Measurements from ENCODE around the gene PTPRR.

The PTPRR gene

DNA sequence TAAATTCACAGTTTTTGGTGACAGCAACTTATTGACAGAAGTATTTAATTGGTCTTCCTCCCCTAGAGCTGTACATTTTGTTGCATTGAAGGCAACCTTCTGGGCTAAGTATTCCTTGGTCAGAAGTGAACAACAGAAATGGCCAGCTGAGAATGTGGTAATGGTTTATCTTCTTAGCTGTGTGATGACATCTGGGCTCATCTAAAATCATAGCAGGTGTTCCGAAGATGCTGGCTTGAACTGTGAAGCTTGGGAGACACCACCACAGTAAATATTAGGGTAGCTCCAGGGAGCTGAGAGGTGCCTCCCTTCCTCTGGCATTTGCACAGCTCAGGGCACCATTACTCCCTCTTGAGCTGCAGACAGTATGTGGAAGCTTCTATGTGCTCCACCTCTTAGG is 279.6 kb downstream of the PTPRR start:
- CTCF ChIA-PET: interaction anchor here (0.5 kb wide), 1 partner anchor 30 kb away, joined by 5 read pairs; no protein-coding TSS in a partner anchor

DNA sequence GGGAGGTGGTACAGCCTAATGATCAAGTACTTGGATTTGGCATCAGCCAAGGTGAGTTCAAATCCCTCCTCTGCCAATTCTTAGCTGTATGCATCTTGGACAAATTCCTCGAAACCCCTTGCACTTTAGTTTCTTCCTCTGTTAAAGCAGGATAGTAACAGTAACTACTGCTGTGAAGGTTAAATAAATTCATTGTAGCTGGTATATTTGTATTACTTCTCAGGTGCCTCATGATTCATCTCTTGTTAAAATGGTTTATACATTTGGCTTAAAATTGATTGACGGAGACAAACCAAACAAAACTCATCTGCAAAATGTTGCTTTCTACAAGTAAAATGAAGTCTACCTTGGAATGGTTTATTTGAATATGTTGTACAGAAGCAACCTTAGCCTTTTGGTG is 281.0 kb downstream of the PTPRR start:
- TF ChIP-seq TARDBP (IDR thresholded peaks at IDR 0.05) (no peak), CTBP1 (IDR thresholded peaks at IDR 0.05; ENCODE audit: borderline replicate concordance) (no peak), BHLHE40 (IDR thresholded peaks at IDR 0.05; ENCODE audit: borderline replicate concordance) (no peak), ELF4 (IDR thresholded peaks at IDR 0.05) (no peak), SUZ12 (IDR thresholded peaks at IDR 0.05) (no peak), L3MBTL2 (conservative IDR thresholded peaks at IDR 0.05) (no peak), FOXA1 (IDR thresholded peaks at IDR 0.05) (no peak), HDGF (IDR thresholded peaks at IDR 0.05; ENCODE audit: borderline replicate concordance) (no peak), ZNF384 (IDR thresholded peaks at IDR 0.05) (no peak), LEF1 (IDR thresholded peaks at IDR 0.05; ENCODE audit: borderline replicate concordance) (no peak), NFRKB (IDR thresholded peaks at IDR 0.05) (no peak), ARNT (IDR thresholded peaks at IDR 0.05) (no peak)
- POLR2A ChIA-PET: no interaction called here
- CTCF ChIA-PET: no interaction called here
- DNase-seq (ENCODE audit: extremely low spot score): no peak

More for the DNA sequence above, 279.6 kb downstream of the PTPRR start:
- DNase-seq (ENCODE audit: extremely low spot score): no peak
- POLR2A ChIA-PET: no interaction called here
- TF ChIP-seq ARNT (IDR thresholded peaks at IDR 0.05) (no peak), FOXA1 (IDR thresholded peaks at IDR 0.05) (no peak), L3MBTL2 (conservative IDR thresholded peaks at IDR 0.05) (no peak), ELF4 (IDR thresholded peaks at IDR 0.05) (no peak), CTBP1 (IDR thresholded peaks at IDR 0.05; ENCODE audit: borderline replicate concordance) (no peak), SP1 (IDR thresholded peaks at IDR 0.05) (no peak), ZNF384 (IDR thresholded peaks at IDR 0.05) (no peak), BHLHE40 (IDR thresholded peaks at IDR 0.05; ENCODE audit: borderline replicate concordance) (no peak), SUZ12 (IDR thresholded peaks at IDR 0.05) (no peak)
- TF ChIP-seq, protein P1, sequence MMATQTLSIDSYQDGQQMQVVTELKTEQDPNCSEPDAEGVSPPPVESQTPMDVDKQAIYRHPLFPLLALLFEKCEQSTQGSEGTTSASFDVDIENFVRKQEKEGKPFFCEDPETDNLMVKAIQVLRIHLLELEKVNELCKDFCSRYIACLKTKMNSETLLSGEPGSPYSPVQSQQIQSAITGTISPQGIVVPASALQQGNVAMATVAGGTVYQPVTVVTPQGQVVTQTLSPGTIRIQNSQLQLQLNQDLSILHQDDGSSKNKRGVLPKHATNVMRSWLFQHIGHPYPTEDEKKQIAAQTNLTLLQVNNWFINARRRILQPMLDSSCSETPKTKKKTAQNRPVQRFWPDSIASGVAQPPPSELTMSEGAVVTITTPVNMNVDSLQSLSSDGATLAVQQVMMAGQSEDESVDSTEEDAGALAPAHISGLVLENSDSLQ (IDR thresholded peaks at IDR 0.05): no peak

DNA sequence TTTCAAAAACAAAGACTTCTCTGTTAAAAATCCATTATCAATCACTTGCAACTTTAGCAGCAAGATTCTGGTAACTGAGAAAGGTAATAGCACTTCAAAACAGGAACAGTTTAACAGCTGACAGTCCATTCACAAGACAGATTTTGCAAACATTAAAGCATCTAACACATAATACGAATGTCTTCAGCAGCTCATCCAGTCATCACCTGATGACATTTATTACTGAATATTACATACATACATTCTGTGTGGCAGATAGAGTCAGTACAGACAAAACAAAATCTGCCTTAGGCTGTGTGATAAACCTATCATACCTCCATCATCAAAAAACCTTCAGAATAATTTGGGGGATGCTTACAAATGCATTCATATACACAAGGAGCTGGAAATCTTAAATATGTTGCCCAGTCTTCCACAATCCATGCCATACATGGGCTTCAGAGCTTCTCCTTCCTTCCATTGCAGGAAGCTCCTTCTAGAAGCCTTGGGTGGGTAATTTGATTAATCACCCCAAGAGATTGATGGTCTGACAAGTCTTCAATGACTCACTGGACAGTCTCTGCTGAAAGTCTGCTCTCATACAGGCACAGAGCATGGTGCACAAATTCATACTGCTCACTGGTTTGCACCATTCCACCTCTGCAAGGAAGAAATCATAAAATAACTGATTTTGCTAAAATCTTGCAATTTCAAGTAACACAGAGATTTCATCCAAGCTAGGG is 281.7 kb downstream of the PTPRR start:
- ChIA-PET POLR2A (no interaction called here), CTCF (no interaction called here)
- DNase-seq (ENCODE audit: extremely low spot score): no peak
- TF ChIP-seq HDGF (IDR thresholded peaks at IDR 0.05; ENCODE audit: borderline replicate concordance): no peak

DNA sequence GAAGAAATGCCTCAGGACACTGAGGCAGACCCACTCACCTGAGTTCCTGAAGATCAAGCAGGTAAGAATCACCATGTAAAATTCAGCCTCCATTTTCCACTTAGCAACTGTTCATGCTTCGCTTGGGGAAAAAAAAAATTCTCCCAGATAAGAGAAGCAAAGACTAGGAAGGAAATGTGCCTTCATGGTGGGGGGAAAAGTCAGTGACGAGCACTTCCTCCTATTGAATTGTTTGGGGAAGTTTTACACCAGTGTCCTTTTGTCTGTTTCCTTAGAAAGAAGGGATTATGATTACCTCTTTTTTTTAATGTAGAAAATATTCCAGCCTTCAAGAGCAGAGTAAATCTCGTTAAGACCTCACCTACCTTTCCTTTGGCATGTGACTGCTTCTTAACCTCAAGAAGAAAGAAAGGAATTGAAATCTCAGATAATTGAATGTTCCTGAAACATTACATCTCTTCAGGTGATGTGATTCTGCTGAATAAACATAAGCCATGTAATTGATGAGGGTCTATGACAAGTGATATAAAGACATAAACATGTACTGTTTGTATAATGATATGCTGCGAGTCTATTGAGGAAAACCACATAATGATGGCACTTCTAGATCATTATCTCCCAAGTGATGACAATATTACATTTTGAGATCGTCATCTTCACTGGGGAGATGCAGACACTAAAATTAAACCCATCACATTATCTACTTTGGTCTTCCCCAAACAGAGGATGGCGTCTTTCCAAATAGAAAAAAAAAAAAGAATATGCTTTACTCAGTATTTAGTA is 283.0 kb downstream of the PTPRR start, which contains the start of gene PTPRB:
Gene PTPRB (minus strand): TSS at position 127 of the 783 bp plus-strand sequence. CDS start 34 bp downstream, at position 93.
- CTCF ChIA-PET: no interaction called here
- DNase-seq (ENCODE audit: extremely low spot score): no peak
- POLR2A ChIA-PET: no interaction called here
- TF ChIP-seq CTBP1 (IDR thresholded peaks at IDR 0.05; ENCODE audit: borderline replicate concordance) (no peak), LEF1 (IDR thresholded peaks at IDR 0.05; ENCODE audit: borderline replicate concordance) (no peak), HDGF (IDR thresholded peaks at IDR 0.05; ENCODE audit: borderline replicate concordance) (no peak), BHLHE40 (IDR thresholded peaks at IDR 0.05; ENCODE audit: borderline replicate concordance) (no peak), SP1 (IDR thresholded peaks at IDR 0.05) (no peak), FOXM1 (IDR thresholded peaks at IDR 0.05; ENCODE audit: borderline replicate concordance) (no peak), SUZ12 (IDR thresholded peaks at IDR 0.05) (no peak), ELF4 (IDR thresholded peaks at IDR 0.05) (no peak), FOXK2 (IDR thresholded peaks at IDR 0.05) (no peak), FOXA1 (IDR thresholded peaks at IDR 0.05) (no peak), TARDBP (IDR thresholded peaks at IDR 0.05) (no peak), ZNF384 (IDR thresholded peaks at IDR 0.05) (no peak), L3MBTL2 (conservative IDR thresholded peaks at IDR 0.05) (no peak), NFRKB (IDR thresholded peaks at IDR 0.05) (no peak), ARNT (IDR thresholded peaks at IDR 0.05) (no peak)
- TF ChIP-seq, protein P1 (IDR thresholded peaks at IDR 0.05): no peak

DNA sequence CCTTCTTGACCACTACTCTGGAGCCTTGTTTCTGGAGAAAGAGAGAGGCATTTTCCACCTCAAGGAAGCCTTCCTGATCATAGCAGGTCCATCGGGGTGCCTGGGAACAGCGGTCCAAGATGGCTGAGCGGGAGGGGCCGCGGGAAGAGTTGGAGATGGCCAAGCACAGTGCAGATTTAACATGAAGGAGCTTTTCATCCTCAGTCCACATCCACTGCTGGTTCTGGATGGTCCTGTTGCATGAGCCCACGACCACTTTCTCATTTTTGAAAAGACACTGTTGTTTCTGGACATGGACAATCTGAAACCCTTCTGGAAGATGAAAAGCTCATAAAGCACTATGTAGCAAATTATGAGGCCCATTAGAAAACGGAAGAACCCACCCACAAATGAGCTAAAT is 284.8 kb downstream of the PTPRR start:
- ChIA-PET POLR2A (no interaction called here), CTCF (no interaction called here)
- TF ChIP-seq ELF4 (IDR thresholded peaks at IDR 0.05) (no peak), NFRKB (IDR thresholded peaks at IDR 0.05) (no peak)
- no peak for DNase-seq (ENCODE audit: extremely low spot score)

DNA sequence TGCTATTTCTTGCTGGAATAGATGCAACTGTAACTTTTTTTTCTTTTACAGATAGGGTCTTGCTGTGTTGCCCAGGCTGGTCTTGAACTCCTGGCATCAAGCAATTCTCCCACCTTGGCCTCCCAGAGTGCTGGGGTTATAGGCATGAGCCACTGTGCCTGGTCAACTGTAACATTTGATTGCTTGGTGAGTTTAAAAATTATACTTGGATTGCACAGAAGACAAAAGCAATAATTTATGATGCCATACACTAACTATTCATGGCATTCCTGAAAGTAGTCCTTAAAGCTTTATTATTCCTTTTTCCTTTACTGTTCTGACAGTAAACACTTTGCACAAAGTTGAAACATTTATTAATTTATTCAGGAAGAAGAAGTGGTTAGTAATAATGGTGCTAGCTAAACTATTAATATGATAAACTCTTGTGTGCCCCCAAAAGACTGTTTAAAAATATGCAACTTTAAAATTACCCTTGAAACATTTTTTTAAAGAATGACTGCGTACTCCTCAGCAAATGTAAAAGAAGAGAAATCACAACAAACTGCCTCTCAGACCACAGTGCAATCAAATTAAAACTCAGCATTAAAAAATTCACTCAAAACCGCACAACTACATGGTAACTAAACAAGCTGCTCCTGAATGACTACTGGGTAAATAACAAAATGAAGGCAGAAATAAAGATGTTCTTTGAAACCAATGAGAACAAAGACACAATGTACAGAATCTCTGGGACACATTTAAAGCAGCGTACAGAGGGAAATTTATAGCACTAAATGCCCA is 291.6 kb downstream of the PTPRR start:
- TF ChIP-seq FOXM1 (IDR thresholded peaks at IDR 0.05; ENCODE audit: borderline replicate concordance) (no peak), TARDBP (IDR thresholded peaks at IDR 0.05) (no peak), ELF4 (IDR thresholded peaks at IDR 0.05) (no peak), SP1 (IDR thresholded peaks at IDR 0.05) (no peak), NFRKB (IDR thresholded peaks at IDR 0.05) (no peak), BHLHE40 (IDR thresholded peaks at IDR 0.05; ENCODE audit: borderline replicate concordance) (no peak), ZNF384 (IDR thresholded peaks at IDR 0.05) (no peak), CTBP1 (IDR thresholded peaks at IDR 0.05; ENCODE audit: borderline replicate concordance) (no peak), FOXA1 (IDR thresholded peaks at IDR 0.05) (no peak)
- ChIA-PET CTCF (no interaction called here), POLR2A (no interaction called here)
- DNase-seq (ENCODE audit: extremely low spot score): no peak

Measured in HEK293T (cell line).